WTC11 (cell line): Measurements from ENCODE around the gene MRPS27. TPM values are rescaled to one million over a fixed set of nuclear protein-coding genes. Genes with fewer than 3 reads are reported as not detected.
A peak's percentile ranks its signal among the peaks of the same experiment; 100 is the strongest.

Source experiments
- ATAC-seq: fragments of 200-7000 bp; cut with Tn5 transposase; 2 replicates; pipeline ENCODE4 v1.10.0; 2021; ENCODE audit warnings: mild to moderate bottlenecking, moderate library complexity
- CTCF ChIA-PET: fragments of 300-600 bp; sonication (Branson Sonifier 250); formaldehyde crosslinking; loops from one replicate; lab custom pipeline; 2021; ENCODE audit warnings: antibody characterized with exemption; lab: Charles Lee
- POLR2A ChIA-PET: fragments of 350-600 bp; sonication (Branson Sonifier 250); formaldehyde crosslinking; loops from one replicate; lab custom pipeline; 2021; ENCODE audit warnings: antibody characterized with exemption; lab: Charles Lee
- DNase-seq: peaks from one replicate; pipeline ENCODE4 v3.0.0; 2021; ENCODE audit warnings: low spot score
- H3K27ac Mint-ChIP-seq: 2 replicates; pipeline ENCODE4 v1.8.0; 2021; ENCODE audit warnings: mixed read lengths
- H3K27me3 Mint-ChIP-seq: 2 replicates; pipeline ENCODE4 v1.8.0; 2021; ENCODE audit warnings: low read depth, mild to moderate bottlenecking, moderate library complexity, mixed read lengths
- H3K36me3 Mint-ChIP-seq: 2 replicates; pipeline ENCODE4 v1.8.0; 2021; ENCODE audit warnings: mixed read lengths
- H3K4me1 Mint-ChIP-seq: 2 replicates; pipeline ENCODE4 v1.8.0; 2022; ENCODE audit warnings: mixed read lengths
- H3K4me3 Mint-ChIP-seq: 2 replicates; pipeline ENCODE4 v1.8.0; 2021; ENCODE audit warnings: mild to moderate bottlenecking, moderate library complexity, mixed read lengths
- H3K9me3 Mint-ChIP-seq: 2 replicates; pipeline ENCODE4 v1.8.0; 2021; ENCODE audit warnings: mixed read lengths
- CBFB ChIP-seq: sonication (generic); formaldehyde crosslinking; IDR thresholded peaks from 2 replicates; pipeline ENCODE4 v1.8.1; 2022; ENCODE audit warnings: mild to moderate bottlenecking, low read depth, missing genetic modification reagents
- EMX1 ChIP-seq: fragments of 250-450 bp; sonication (Bioruptor Pico); IDR thresholded peaks from 2 replicates; pipeline ENCODE4 v1.8.0; 2021; ENCODE audit warnings: mild to moderate bottlenecking
- FOXP1 ChIP-seq: sonication (generic); formaldehyde crosslinking; IDR thresholded peaks from 2 replicates; pipeline ENCODE4 v1.8.0; 2022; ENCODE audit warnings: missing genetic modification reagents, mild to moderate bottlenecking, moderate library complexity, borderline replicate concordance
- GRHL2 ChIP-seq: fragments of 250-450 bp; sonication (Bioruptor Pico); IDR thresholded peaks from 2 replicates; pipeline ENCODE4 v1.8.0; 2022; ENCODE audit warnings: mild to moderate bottlenecking, moderate library complexity; ENCODE audit not compliant: insufficient replicate concordance, severe bottlenecking
- GTF2I ChIP-seq: fragments of 250-450 bp; sonication (Bioruptor Pico); conservative IDR thresholded peaks from 2 replicates; pipeline ENCODE4 v1.4.0; 2021; ENCODE audit warnings: mild to moderate bottlenecking
- KAT7 ChIP-seq: sonication (generic); formaldehyde crosslinking; IDR thresholded peaks from 2 replicates; pipeline ENCODE4 v1.8.1; 2023; ENCODE audit warnings: missing genetic modification reagents, mild to moderate bottlenecking, borderline replicate concordance
- MLX ChIP-seq: sonication (generic); formaldehyde crosslinking; IDR thresholded peaks from 2 replicates; pipeline ENCODE4 v1.8.1; 2023; ENCODE audit warnings: mild to moderate bottlenecking, missing genetic modification reagents, moderate library complexity
- NR3C1 ChIP-seq: sonication (generic); formaldehyde crosslinking; conservative IDR thresholded peaks from 2 replicates; pipeline ENCODE4 v1.8.1; 2023; ENCODE audit warnings: low read depth, mild to moderate bottlenecking, missing genetic modification reagents
- ZNF219 ChIP-seq: sonication (generic); formaldehyde crosslinking; IDR thresholded peaks from 2 replicates; pipeline ENCODE4 v1.8.0; 2023; ENCODE audit warnings: missing genetic modification reagents, mild to moderate bottlenecking, borderline replicate concordance
- ZNF317 ChIP-seq: sonication (generic); formaldehyde crosslinking; IDR thresholded peaks from 2 replicates; pipeline ENCODE4 v1.8.1; 2023; ENCODE audit warnings: low read depth, mild to moderate bottlenecking, moderate library complexity, missing genetic modification reagents, borderline replicate concordance
- ZNF423 ChIP-seq: fragments of 250-450 bp; sonication (Bioruptor Pico); IDR thresholded peaks from 2 replicates; pipeline ENCODE4 v2.1.2; 2022; ENCODE audit warnings: mild to moderate bottlenecking, moderate library complexity
- ZNF532 ChIP-seq: fragments of 250-450 bp; sonication (Bioruptor Pico); IDR thresholded peaks from 2 replicates; pipeline ENCODE4 v1.9.0; 2021; ENCODE audit warnings: mild to moderate bottlenecking, borderline replicate concordance
- ZNF671 ChIP-seq: fragments of 250-450 bp; sonication (Bioruptor Pico); IDR thresholded peaks from 2 replicates; pipeline ENCODE4 v1.8.0; 2021; ENCODE audit warnings: mild to moderate bottlenecking
- total RNA-seq: library from RNA; stranded (reverse); gene quantifications from 3 replicates; pipeline ENCODE4 v1.2.3, GENCODE V29; 2021
- TF ChIP-seq, protein P1 (sequence below): fragments of 250-450 bp; sonication (Bioruptor Pico); IDR thresholded peaks from 2 replicates; pipeline ENCODE4 v1.9.0; 2021; ENCODE audit warnings: mild to moderate bottlenecking
- TF ChIP-seq, protein P2 (sequence below): sonication (generic); formaldehyde crosslinking; IDR thresholded peaks from 2 replicates; pipeline ENCODE4 v1.8.1; 2023; ENCODE audit warnings: mild to moderate bottlenecking, missing genetic modification reagents, borderline replicate concordance
- TF ChIP-seq, protein P3 (sequence below): sonication (generic); formaldehyde crosslinking; IDR thresholded peaks from 2 replicates; pipeline ENCODE4 v1.8.0; 2023; ENCODE audit warnings: missing genetic modification reagents, mild to moderate bottlenecking, borderline replicate concordance
- TF ChIP-seq, protein P4 (sequence below): fragments of 250-450 bp; sonication (Bioruptor Pico); IDR thresholded peaks from 2 replicates; pipeline ENCODE4 v1.9.0; 2021; ENCODE audit warnings: mild to moderate bottlenecking

The MRPS27 gene
- total RNA-seq, 1 experiment from 2014 or later: 80.1 TPM

GRCh38 chr5:72290356-72291133 is 29.5 kb downstream of the MRPS27 start:
- CTCF ChIA-PET: no interaction called here
- ATAC-seq (no peak), DNase-seq (no peak)
- H3K4me3 Mint-ChIP-seq: no peak overlapping the region
- H3K27ac Mint-ChIP-seq: 0 out of 2 replicates have a peak overlapping the region, but pooled peaks have one; percentile 19
- peaks cover 27% of the 10 kb centered on the region for H3K36me3 Mint-ChIP-seq
- H3K4me1 Mint-ChIP-seq: peaks cover 14% of the 10 kb centered on the region
- no peaks in the 10 kb centered on the region for H3K9me3 Mint-ChIP-seq
- H3K27me3 Mint-ChIP-seq: no peaks in the 10 kb centered on the region
- POLR2A ChIA-PET: no interaction called here
- TF ChIP-seq FOXP1 (no peak), ZNF671 (CRISPR knock-in tag) (no peak), GTF2I (no peak)

DNA sequence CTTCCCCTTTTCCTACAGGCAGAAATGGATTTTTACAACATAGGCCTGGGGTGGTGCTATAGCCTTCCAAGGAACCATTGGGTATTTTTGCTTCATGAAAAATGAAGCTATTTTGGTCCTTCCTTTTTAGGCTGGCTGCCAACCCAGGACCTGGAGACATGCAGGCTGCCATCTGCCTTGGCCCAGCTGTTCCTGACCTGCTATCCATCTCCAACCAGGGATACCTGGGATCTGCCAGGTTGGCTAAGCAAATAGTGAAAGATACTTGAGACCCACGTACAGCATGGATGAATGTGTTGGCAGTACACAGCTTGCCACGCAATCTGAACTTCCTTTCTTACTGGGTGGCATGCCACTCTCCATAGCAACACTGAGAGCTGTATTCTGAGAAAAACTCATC is 31.1 kb downstream of the MRPS27 start:
- ATAC-seq (no peak), DNase-seq (no peak)
- Mint-ChIP-seq H3K36me3 (peaks cover 23% of the 10 kb centered on the region), H3K27ac (no peak overlapping the region), H3K27me3 (no peaks in the 10 kb centered on the region), H3K4me3 (no peak overlapping the region), H3K9me3 (no peaks in the 10 kb centered on the region), H3K4me1 (peaks cover 12% of the 10 kb centered on the region)
- CTCF ChIA-PET: interaction anchor here (1.1 to 2.1 kb wide), 2 partner anchors 8 to 44 kb away, joined by 4 to 9 read pairs; no protein-coding TSS in a partner anchor
- POLR2A ChIA-PET: no interaction called here
- TF ChIP-seq NR3C1 (CRISPR knock-in tag) (no peak), MLX (CRISPR knock-in tag) (no peak), ZNF423 (CRISPR knock-in tag) (no peak), FOXP1 (no peak), ZNF219 (CRISPR knock-in tag) (no peak), KAT7 (CRISPR knock-in tag) (no peak), EMX1 (no peak), CBFB (CRISPR knock-in tag) (no peak), ZNF317 (CRISPR knock-in tag) (no peak), ZNF532 (no peak), GRHL2 (CRISPR knock-in tag) (no peak)
- TF ChIP-seq, protein P1, sequence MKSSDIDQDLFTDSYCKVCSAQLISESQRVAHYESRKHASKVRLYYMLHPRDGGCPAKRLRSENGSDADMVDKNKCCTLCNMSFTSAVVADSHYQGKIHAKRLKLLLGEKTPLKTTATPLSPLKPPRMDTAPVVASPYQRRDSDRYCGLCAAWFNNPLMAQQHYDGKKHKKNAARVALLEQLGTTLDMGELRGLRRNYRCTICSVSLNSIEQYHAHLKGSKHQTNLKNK (CRISPR knock-in tag): no peak
- TF ChIP-seq, protein P2, sequence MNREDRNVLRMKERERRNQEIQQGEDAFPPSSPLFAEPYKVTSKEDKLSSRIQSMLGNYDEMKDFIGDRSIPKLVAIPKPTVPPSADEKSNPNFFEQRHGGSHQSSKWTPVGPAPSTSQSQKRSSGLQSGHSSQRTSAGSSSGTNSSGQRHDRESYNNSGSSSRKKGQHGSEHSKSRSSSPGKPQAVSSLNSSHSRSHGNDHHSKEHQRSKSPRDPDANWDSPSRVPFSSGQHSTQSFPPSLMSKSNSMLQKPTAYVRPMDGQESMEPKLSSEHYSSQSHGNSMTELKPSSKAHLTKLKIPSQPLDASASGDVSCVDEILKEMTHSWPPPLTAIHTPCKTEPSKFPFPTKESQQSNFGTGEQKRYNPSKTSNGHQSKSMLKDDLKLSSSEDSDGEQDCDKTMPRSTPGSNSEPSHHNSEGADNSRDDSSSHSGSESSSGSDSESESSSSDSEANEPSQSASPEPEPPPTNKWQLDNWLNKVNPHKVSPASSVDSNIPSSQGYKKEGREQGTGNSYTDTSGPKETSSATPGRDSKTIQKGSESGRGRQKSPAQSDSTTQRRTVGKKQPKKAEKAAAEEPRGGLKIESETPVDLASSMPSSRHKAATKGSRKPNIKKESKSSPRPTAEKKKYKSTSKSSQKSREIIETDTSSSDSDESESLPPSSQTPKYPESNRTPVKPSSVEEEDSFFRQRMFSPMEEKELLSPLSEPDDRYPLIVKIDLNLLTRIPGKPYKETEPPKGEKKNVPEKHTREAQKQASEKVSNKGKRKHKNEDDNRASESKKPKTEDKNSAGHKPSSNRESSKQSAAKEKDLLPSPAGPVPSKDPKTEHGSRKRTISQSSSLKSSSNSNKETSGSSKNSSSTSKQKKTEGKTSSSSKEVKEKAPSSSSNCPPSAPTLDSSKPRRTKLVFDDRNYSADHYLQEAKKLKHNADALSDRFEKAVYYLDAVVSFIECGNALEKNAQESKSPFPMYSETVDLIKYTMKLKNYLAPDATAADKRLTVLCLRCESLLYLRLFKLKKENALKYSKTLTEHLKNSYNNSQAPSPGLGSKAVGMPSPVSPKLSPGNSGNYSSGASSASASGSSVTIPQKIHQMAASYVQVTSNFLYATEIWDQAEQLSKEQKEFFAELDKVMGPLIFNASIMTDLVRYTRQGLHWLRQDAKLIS: no peak
- TF ChIP-seq, protein P3, sequence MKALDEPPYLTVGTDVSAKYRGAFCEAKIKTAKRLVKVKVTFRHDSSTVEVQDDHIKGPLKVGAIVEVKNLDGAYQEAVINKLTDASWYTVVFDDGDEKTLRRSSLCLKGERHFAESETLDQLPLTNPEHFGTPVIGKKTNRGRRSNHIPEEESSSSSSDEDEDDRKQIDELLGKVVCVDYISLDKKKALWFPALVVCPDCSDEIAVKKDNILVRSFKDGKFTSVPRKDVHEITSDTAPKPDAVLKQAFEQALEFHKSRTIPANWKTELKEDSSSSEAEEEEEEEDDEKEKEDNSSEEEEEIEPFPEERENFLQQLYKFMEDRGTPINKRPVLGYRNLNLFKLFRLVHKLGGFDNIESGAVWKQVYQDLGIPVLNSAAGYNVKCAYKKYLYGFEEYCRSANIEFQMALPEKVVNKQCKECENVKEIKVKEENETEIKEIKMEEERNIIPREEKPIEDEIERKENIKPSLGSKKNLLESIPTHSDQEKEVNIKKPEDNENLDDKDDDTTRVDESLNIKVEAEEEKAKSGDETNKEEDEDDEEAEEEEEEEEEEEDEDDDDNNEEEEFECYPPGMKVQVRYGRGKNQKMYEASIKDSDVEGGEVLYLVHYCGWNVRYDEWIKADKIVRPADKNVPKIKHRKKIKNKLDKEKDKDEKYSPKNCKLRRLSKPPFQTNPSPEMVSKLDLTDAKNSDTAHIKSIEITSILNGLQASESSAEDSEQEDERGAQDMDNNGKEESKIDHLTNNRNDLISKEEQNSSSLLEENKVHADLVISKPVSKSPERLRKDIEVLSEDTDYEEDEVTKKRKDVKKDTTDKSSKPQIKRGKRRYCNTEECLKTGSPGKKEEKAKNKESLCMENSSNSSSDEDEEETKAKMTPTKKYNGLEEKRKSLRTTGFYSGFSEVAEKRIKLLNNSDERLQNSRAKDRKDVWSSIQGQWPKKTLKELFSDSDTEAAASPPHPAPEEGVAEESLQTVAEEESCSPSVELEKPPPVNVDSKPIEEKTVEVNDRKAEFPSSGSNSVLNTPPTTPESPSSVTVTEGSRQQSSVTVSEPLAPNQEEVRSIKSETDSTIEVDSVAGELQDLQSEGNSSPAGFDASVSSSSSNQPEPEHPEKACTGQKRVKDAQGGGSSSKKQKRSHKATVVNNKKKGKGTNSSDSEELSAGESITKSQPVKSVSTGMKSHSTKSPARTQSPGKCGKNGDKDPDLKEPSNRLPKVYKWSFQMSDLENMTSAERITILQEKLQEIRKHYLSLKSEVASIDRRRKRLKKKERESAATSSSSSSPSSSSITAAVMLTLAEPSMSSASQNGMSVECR (CRISPR knock-in tag): no peak
- TF ChIP-seq, protein P4, sequence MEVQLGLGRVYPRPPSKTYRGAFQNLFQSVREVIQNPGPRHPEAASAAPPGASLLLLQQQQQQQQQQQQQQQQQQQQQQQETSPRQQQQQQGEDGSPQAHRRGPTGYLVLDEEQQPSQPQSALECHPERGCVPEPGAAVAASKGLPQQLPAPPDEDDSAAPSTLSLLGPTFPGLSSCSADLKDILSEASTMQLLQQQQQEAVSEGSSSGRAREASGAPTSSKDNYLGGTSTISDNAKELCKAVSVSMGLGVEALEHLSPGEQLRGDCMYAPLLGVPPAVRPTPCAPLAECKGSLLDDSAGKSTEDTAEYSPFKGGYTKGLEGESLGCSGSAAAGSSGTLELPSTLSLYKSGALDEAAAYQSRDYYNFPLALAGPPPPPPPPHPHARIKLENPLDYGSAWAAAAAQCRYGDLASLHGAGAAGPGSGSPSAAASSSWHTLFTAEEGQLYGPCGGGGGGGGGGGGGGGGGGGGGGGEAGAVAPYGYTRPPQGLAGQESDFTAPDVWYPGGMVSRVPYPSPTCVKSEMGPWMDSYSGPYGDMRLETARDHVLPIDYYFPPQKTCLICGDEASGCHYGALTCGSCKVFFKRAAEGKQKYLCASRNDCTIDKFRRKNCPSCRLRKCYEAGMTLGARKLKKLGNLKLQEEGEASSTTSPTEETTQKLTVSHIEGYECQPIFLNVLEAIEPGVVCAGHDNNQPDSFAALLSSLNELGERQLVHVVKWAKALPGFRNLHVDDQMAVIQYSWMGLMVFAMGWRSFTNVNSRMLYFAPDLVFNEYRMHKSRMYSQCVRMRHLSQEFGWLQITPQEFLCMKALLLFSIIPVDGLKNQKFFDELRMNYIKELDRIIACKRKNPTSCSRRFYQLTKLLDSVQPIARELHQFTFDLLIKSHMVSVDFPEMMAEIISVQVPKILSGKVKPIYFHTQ (CRISPR knock-in tag): no peak
